Activated CD4-positive, alpha-beta T cell treated with anti-CD3 and anti-CD28 coated beads for 4 hours (primary cell): ENCODE data around the gene FANCG.
A peak's percentile ranks its signal among the peaks of the same experiment; 100 is the strongest.

Experiments
- DNase-seq, 2 donors: peaks; one replicate each; pipeline ENCODE4 v3.0.0-alpha.2; 2020

FANCG gene

DNA sequence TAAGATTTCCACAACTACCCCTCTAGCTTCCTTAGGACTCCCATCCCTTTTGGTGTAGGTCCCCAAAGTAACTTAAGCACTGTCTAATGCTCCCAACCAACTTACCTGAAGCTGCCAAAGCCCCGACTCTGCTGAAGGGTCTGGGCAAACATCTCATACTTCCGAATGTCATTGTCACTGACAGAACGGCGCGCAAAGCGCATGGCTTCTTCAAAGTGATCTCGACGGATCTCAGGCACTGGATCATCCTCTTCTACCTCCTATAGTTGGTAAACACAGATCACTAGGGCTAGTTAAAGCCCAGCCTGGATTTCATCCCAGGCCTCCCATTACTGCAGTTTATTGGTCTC is 22.5 kb downstream of the FANCG start:
- DNase-seq: no peak

DNA sequence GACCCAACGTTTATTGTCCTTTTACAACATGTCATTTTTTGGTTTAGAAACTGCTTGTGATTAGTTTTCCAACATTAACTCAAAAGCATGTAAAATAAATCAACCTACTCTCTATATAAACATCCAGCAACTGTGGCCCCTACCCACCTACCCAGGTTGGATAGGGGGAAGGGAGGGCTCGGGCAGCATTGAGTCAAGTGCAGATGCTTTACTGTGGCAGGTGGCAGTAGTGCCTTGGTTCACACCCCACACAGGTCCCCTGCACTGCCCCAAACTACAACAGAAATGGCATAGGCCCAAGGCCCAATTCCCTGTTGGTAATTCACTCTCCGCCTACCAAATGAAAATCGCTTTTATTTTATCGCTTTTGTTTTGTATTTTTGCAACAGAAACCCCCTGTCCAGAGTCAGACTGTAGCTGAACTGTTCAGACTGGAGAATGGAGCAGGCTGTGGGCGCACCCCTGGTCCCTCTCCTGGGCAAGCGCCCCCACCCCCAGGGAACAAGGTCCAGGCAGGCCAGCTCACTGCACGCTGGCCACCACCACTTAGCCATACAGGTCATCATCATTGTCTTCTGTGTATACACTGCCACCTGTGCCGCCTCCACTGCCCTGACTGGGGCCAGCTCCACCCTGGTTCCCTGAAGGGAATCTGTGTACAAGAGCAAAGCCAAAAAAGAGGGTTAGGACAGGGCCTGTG is 23.0 kb downstream of the FANCG start:
- DNase-seq: no peak

GRCh38 chr9:35054871-35055644 is 24.7 kb downstream of the FANCG start:
- no peak for DNase-seq

GRCh38 chr9:35054185-35054835 is 25.4 kb downstream of the FANCG start:
- no peak for DNase-seq

DNA sequence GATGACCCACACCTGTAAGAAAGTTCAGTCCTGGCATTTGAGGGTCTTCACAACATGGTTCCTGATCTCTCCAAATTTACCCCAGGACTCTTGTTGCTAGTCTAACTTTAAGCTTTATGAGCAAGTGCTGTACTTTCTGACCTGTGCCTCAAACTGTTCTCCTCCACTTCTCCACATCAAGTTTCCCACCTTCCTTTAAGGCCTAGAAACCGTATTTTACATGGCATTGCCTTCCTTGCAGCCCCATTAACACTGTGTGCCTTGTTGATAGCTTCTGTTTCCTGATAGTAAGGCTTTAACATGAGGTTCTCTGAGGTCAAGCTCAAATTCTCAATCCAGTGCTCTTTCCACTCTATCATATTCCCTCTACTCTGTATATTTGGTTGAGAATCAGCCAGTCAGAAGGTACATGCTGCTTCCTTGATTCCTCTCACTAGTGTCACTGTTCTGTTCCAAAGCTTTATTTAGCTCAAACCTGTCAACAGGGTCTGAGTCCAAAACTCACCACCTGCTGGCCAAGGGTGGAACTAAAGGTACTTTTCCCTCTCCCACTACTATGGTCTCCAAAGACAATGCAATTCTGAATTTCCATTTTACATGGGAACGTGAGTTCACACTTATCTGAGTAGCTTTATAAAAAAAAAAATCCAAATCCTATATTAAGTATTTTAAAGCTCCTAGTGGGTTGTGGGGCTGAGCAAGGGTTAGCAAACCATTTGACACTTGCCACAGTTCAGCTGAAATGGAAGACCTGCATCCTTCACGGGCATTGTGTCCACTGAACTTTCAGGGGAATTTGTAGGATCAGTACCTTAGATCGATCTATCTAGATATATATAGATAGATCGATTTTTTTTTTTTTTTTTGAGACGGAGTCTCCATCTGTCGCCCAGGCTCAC is 28.4 kb downstream of the FANCG start:
- DNase-seq: peak; percentile 18 to 56

DNA sequence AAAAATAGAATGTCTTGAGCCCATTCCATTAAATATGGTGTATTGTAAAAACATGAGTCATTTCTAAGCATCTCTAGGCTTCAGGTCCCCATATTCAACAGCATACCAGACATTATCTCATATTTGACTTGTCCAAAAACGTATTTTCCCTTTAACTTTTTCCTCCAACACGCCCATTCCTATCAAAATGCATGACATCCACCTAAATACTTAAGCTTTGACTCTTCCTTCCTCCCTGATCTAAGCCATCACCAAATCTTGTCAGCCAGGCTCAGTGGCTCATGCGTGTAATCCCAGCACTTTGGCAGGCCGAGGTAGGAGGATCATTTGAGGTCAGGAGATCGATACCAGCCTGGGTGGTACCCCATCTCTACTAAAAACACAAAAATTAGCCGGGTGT is 31.2 kb downstream of the FANCG start:
- no peak for DNase-seq

GRCh38 chr9:35044071-35044470 is 35.7 kb downstream of the FANCG start:
- DNase-seq: no peak

GRCh38 chr9:35042891-35043545 is 36.7 kb downstream of the FANCG start:
- no peak for DNase-seq

- no peak for DNase-seq
Measured at GRCh38 chr9:35042081-35042604, 37.6 kb downstream of the FANCG start.

DNA sequence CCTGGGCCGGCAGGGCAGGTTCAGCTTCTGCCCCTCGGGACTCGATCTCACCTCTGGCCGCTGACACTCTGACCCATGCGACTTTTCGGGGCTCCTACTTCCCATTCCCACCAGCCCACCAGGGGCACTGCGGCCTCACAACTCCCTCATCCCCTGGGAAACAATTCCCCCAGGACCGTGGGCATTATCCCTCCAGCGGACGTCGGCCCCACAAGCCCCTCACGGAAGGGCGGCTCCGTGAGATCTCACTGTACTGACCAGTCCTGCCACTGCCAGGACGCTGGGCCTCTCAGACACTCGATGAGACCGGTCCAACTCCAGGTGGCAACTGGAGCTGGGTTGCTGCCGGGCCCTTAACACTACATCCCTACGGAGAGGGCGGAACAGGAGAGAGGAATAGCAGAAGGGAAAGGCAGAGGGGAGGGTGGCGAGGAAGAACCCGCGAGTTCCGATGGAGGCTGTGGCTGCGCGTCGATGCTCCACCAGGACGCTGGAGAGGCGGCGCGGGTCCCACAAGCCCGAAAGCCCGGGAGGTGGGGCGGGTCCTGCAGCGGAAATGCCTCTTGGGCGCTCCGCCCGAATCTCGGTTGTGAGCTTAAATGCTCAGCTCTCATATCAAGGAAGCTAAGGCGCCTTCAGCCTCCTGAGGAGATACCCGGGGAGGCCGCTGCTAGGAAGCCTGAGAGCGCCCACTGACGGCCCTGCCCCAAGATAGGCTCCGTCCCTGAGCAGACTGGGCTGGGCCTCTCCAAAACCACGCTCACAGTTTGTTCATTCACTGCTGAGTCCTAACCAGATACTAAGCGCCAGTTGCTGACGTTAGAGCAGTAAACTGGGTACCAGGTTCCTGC is 43.7 kb downstream of the FANCG start:
- DNase-seq: peak; percentile 17 to 39

DNA sequence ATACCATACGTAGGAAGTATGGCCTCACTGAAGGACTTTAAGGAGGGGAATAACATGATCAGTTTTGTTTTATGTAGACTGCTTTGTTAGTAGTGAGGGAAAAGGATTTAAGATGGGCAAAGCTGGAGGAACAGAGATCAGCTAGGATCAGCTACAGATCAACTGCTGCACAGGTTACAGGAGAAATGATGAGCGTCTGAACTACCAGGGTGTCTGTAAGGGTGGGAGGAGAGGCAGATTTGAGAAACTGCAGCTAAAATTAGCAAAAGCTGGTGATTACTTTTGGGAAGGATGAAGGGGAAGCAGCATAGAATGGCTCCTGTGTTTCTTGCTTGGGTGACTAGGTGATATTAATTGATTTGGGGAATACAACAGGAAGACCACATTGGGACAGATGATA is 46.6 kb downstream of the FANCG start:
- DNase-seq: no peak

GRCh38 chr9:35029852-35030251 is 49.9 kb downstream of the FANCG start:
- no peak for DNase-seq

- DNase-seq: no peak
Measured at GRCh38 chr9:35029241-35029640, 50.5 kb downstream of the FANCG start.

DNA sequence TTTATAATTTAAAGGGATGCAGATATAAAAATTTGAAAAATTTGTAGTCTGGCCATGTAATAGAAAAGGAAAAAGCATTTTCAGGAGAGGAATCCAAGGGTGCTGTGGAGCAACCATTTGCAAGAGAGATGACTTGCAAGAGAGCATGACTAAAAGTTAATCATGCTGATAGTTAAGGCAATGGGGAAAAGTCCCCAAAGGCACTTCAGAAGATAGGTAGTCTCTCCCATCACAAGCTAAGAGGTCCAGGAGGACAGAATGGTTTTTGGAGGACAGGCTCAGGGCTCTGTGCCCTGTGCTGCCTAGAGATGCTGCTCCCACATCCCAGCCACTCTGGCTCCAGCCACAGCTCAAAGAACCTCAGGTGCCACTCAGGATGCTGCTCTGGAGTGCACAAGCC is 51.4 kb downstream of the FANCG start:
- no peak for DNase-seq

GRCh38 chr9:35027860-35028259 is 51.9 kb downstream of the FANCG start:
- DNase-seq: no peak

GRCh38 chr9:35027374-35027773 is 52.4 kb downstream of the FANCG start:
- no peak for DNase-seq

DNA sequence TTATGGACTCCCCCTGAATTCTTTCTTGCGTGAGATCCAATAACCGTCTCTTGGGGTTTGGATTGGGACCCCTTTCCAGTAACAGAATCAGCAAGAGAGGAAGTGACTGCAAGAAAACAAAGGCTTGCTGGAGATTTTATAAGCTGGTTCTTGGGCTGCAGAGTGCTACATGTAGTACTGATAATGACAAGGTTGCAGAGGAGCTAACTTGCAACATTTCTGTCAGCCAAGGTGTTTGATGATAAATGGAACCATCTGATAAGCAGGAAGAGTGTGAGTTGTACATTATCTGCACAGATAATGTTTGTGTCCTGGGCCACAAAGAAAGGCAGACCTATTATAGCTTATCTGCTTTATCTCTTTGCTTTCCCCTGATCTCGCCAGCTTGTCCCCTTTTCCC is 53.1 kb downstream of the FANCG start:
- no peak for DNase-seq
